Measurements from ENCODE around the gene CC2D2B.
"Not testable (repeated sequence)": the region's sequence is repeated elsewhere in the genome, so short reads cannot be mapped to it uniquely, and the experiment has no call there.

Gene CC2D2B

GRCh38 chr10:95874783-95875182 is 33.0 kb upstream of the CC2D2B start:
- not testable (repeated sequence) for H3K4me3 ChIP-seq (ENCODE audit: low read length)

DNA sequence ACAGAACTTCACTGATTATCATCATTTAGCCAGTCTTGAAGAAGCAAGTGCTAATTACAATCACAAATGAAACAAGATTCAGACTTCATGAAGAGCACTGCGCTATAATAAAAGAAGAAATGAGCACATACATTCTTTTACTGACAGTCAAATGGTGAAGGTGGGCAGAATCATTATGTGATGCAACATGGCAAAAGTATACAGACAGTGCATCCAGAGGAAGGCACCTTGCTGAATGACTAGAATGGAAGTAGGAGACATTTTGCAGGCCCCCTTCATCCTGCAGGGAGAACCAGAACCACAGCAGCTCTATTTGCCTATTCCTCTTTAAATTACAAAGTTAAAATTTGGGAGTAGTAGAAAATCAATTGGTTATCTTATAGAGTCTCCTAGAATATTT is 31.0 kb upstream of the CC2D2B start:
- no peak for DNase-seq (ENCODE audit: low read depth)
- Histone ChIP-seq H3K4me3 (ENCODE audit: low read length) (no peak overlapping the region), H3K4me1 (ENCODE audit: control insufficient read depth, insufficient read depth, low read length) (peaks cover 11% of the 10 kb centered on the region), H3K36me3 (ENCODE audit: control insufficient read depth, insufficient read depth, low read length, severe bottlenecking) (peaks cover 25% of the 10 kb centered on the region), H3K9me3 (ENCODE audit: control insufficient read depth, low read length) (no peaks in the 10 kb centered on the region), H3K9ac (ENCODE audit: low read length) (no peak overlapping the region), H3K27me3 (replicated peaks; ENCODE audit: control insufficient read depth, insufficient read depth, low read length) (no peaks in the 10 kb centered on the region)

More at GRCh38 chr10:95874783-95875182, 33.0 kb upstream of the CC2D2B start:
- peaks cover 29% of the 10 kb centered on the region for H3K36me3 ChIP-seq (ENCODE audit: control insufficient read depth, insufficient read depth, low read length, severe bottlenecking)
- not testable (repeated sequence) for H3K9ac ChIP-seq (ENCODE audit: low read length); DNase-seq (ENCODE audit: low read depth); H3K27me3 ChIP-seq (replicated peaks; ENCODE audit: control insufficient read depth, insufficient read depth, low read length); H3K4me1 ChIP-seq (ENCODE audit: control insufficient read depth, insufficient read depth, low read length); H3K9me3 ChIP-seq (ENCODE audit: control insufficient read depth, low read length)

- peaks cover 18% of the 10 kb centered on the region for H3K36me3 ChIP-seq (ENCODE audit: control insufficient read depth, insufficient read depth, low read length, severe bottlenecking)
- no peaks in the 10 kb centered on the region for H3K9me3 ChIP-seq (ENCODE audit: control insufficient read depth, low read length)
- no peaks in the 10 kb centered on the region for H3K27me3 ChIP-seq (replicated peaks; ENCODE audit: control insufficient read depth, insufficient read depth, low read length)
- H3K9ac ChIP-seq (ENCODE audit: low read length) = no peak overlapping the region
- no peak overlapping the region for H3K4me3 ChIP-seq (ENCODE audit: low read length)
- DNase-seq (ENCODE audit: low read depth) = no peak
- peaks cover 11% of the 10 kb centered on the region for H3K4me1 ChIP-seq (ENCODE audit: control insufficient read depth, insufficient read depth, low read length)
Measured at GRCh38 chr10:95877881-95878280, 29.9 kb upstream of the CC2D2B start.

DNA sequence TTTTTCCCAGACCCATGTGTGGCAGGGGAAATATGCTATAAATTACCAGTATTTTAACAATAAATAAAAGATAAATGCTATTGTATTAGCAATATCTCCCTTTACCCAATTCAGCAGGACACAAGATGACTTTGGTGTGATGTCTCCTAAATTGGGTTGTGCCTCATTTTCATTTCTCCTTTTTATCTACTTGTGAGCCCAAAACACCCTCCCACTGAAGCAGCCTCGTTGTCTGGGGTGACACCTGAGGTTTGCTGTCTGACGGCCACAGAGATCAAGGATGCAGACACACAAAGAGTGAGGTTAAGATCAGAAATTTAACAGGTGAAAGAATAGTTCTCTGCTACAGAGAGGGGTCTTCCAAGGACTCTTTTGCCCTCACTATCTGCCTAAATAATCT is 27.1 kb upstream of the CC2D2B start:
- H3K9me3 ChIP-seq (ENCODE audit: control insufficient read depth, low read length) = no peaks in the 10 kb centered on the region
- H3K4me3 ChIP-seq (ENCODE audit: low read length) = no peak overlapping the region
- peaks cover 14% of the 10 kb centered on the region for H3K36me3 ChIP-seq (ENCODE audit: control insufficient read depth, insufficient read depth, low read length, severe bottlenecking)
- no peak overlapping the region for H3K9ac ChIP-seq (ENCODE audit: low read length)
- peaks cover 11% of the 10 kb centered on the region for H3K4me1 ChIP-seq (ENCODE audit: control insufficient read depth, insufficient read depth, low read length)
- H3K27me3 ChIP-seq (replicated peaks; ENCODE audit: control insufficient read depth, insufficient read depth, low read length) = no peaks in the 10 kb centered on the region
- no peak for DNase-seq (ENCODE audit: low read depth)

GRCh38 chr10:95881316-95881715 is 26.5 kb upstream of the CC2D2B start:
- peak; percentile 34 for DNase-seq (ENCODE audit: low read depth)
- H3K36me3 ChIP-seq (ENCODE audit: control insufficient read depth, insufficient read depth, low read length, severe bottlenecking) = peaks cover 8% of the 10 kb centered on the region
- H3K27me3 ChIP-seq (replicated peaks; ENCODE audit: control insufficient read depth, insufficient read depth, low read length) = no peaks in the 10 kb centered on the region
- H3K4me1 ChIP-seq (ENCODE audit: control insufficient read depth, insufficient read depth, low read length) = peaks cover 11% of the 10 kb centered on the region
- no peaks in the 10 kb centered on the region for H3K9me3 ChIP-seq (ENCODE audit: control insufficient read depth, low read length)
- H3K9ac ChIP-seq (ENCODE audit: low read length) = peak overlapping the region; percentile 36
- H3K4me3 ChIP-seq (ENCODE audit: low read length) = no peak overlapping the region

DNA sequence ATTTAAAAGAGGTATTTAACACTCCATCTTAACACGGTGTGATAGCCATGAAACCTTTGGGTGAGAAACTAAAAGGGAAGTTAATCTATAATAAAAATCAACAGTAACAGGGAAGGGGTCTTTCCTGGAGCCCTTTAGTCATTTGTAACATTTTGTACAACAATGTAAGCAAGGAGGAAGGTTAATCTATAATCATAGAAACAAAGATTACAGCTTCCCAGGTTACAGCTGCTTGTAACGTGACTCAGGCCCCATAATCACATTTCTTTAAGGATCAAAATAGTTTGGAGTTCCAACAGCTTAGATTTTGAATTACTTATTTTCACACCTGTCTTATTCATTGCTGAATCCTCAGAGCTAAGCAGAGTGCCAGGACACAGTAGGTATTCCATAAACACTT is 17.9 kb upstream of the CC2D2B start:
- H3K27me3 ChIP-seq (replicated peaks; ENCODE audit: control insufficient read depth, insufficient read depth, low read length) = no peaks in the 10 kb centered on the region
- H3K4me1 ChIP-seq (ENCODE audit: control insufficient read depth, insufficient read depth, low read length) = no peaks in the 10 kb centered on the region
- H3K36me3 ChIP-seq (ENCODE audit: control insufficient read depth, insufficient read depth, low read length, severe bottlenecking) = peaks cover 27% of the 10 kb centered on the region
- no peak for DNase-seq (ENCODE audit: low read depth)
- H3K9me3 ChIP-seq (ENCODE audit: control insufficient read depth, low read length) = no peaks in the 10 kb centered on the region
- no peak overlapping the region for H3K9ac ChIP-seq (ENCODE audit: low read length)
- no peak overlapping the region for H3K4me3 ChIP-seq (ENCODE audit: low read length)

DNA sequence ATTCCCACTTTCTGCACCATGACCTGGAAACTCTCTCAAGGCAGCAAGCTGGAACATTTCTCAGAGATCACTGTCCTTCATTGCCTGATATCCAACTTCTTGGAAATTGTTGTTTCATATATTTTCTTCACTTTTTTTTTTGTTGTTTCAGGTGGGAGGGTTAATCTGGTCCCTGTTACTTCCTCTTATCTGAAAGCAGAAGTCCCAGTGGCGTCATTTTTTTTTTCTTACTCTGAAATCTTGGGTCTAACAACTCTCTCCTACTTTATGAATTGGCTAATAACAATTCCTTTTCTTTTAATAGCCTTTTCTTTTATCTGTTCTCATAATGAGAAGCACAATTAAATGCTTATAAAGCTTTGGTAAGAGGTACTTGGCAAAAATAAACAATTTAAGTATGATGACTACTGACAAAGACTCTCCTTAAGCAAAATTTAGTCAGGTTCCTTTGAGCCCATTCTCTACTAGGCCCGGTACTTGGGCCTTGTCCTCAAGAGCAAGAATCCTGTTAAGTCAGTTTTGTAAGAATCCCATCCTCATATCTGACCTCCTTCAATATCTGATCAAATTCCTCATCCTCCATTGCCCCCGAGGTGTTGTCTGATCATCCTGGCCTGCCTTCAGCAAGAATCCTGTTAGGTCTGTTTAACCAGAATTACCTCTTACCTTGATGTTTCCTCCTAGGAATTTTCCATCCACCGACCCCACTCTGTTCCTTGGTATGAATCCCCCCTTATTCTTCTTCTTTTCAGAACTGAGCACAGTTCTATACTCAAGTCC is 11.5 kb upstream of the CC2D2B start:
- Histone ChIP-seq H3K36me3 (ENCODE audit: control insufficient read depth, insufficient read depth, low read length, severe bottlenecking) (peaks cover 37% of the 10 kb centered on the region), H3K9me3 (ENCODE audit: control insufficient read depth, low read length) (no peaks in the 10 kb centered on the region), H3K4me3 (ENCODE audit: low read length) (no peak overlapping the region), H3K27me3 (replicated peaks; ENCODE audit: control insufficient read depth, insufficient read depth, low read length) (no peaks in the 10 kb centered on the region), H3K9ac (ENCODE audit: low read length) (no peak overlapping the region), H3K4me1 (ENCODE audit: control insufficient read depth, insufficient read depth, low read length) (no peaks in the 10 kb centered on the region)
- no peak for DNase-seq (ENCODE audit: low read depth)

DNA sequence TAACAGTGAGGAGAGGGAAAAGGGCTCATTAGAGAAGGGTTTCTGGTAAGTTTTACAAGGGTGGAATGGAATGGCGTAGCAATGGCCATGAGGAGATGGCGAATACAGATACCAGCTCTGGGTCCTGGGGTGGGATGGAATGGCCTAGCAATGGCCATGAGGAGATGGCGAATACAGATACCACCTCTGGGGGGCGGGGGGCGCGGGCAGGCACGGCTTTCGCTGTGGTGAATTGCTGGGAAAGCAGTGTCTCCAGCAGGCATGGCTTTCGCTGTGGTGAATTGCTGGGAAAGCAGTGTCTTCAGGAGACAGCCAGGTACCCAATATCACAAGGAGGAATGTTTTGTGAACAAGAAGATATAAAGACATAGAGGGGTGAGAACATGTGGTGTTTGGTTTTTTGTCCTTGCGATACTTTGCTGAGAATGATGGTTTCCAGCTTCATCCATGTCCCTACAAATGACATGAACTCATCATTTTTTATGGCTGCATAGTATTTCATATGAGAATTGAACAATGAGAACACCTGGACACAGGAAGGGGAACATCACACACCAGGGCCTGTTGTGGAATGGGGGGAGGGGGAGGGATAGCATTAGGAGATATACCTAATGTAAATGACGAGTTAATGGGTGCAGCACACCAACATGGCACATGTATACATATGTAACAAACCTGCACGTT is 1.7 kb upstream of the CC2D2B start:
- H3K9me3 ChIP-seq (ENCODE audit: control insufficient read depth, low read length); DNase-seq (ENCODE audit: low read depth); H3K27me3 ChIP-seq (replicated peaks; ENCODE audit: control insufficient read depth, insufficient read depth, low read length); H3K4me3 ChIP-seq (ENCODE audit: low read length); H3K4me1 ChIP-seq (ENCODE audit: control insufficient read depth, insufficient read depth, low read length); H3K9ac ChIP-seq (ENCODE audit: low read length): not testable (repeated sequence)
- H3K36me3 ChIP-seq (ENCODE audit: control insufficient read depth, insufficient read depth, low read length, severe bottlenecking) = peaks cover 11% of the 10 kb centered on the region

DNA sequence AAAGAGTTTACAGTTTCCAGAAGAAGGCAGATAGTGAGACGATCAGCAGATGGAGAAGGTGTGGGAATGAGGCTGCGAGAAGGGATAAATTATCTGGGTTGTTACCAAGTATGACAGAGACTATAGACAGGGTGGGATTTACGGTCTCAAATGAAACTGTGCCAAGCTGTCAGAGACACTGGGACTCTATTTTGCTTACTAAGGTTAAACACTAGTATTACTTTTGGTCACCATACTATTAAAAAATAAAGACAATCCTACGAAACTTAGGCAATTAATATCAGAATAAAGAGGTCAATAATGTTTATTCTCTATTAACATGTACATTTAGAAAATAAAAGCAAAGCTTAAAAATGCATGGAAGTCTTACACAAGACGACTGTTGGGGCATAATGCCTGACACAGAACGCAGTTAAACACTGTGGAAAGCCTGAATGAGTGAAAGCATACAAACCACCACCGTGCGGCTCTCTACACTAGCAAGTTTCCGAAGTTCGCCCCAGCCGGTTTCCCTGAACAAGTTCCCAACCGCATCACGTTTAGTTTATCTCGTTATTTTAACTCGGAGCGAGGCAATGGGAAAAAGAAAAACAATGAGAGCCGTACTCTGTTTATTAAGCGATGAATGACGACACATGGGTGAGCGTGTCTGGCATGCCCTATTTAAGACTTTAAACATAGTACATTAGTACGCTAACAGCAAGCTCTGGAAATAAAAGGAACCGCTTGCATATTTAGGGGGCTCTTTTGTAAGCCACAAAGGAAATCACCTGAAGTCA is 909 bp upstream of the CC2D2B start:
- Histone ChIP-seq H3K36me3 (ENCODE audit: control insufficient read depth, insufficient read depth, low read length, severe bottlenecking) (peaks cover 11% of the 10 kb centered on the region), H3K4me3 (ENCODE audit: low read length) (peak overlapping the region; percentile 89), H3K4me1 (ENCODE audit: control insufficient read depth, insufficient read depth, low read length) (peaks cover 6% of the 10 kb centered on the region), H3K9me3 (ENCODE audit: control insufficient read depth, low read length) (no peaks in the 10 kb centered on the region), H3K27me3 (replicated peaks; ENCODE audit: control insufficient read depth, insufficient read depth, low read length) (no peaks in the 10 kb centered on the region), H3K9ac (ENCODE audit: low read length) (peak overlapping the region; percentile 91)
- DNase-seq (ENCODE audit: low read depth) = peak; percentile 81

GRCh38 chr10:95908450-95908849 is 675 bp downstream of the CC2D2B start:
- no peak for DNase-seq (ENCODE audit: low read depth)
- H3K4me1 ChIP-seq (ENCODE audit: control insufficient read depth, insufficient read depth, low read length) = peaks cover 6% of the 10 kb centered on the region
- peak overlapping the region; percentile 89 for H3K4me3 ChIP-seq (ENCODE audit: low read length)
- H3K9me3 ChIP-seq (ENCODE audit: control insufficient read depth, low read length) = no peaks in the 10 kb centered on the region
- H3K27me3 ChIP-seq (replicated peaks; ENCODE audit: control insufficient read depth, insufficient read depth, low read length) = no peaks in the 10 kb centered on the region
- peak overlapping the region; percentile 91 for H3K9ac ChIP-seq (ENCODE audit: low read length)
- peaks cover 3% of the 10 kb centered on the region for H3K36me3 ChIP-seq (ENCODE audit: control insufficient read depth, insufficient read depth, low read length, severe bottlenecking)

- H3K4me1 ChIP-seq (ENCODE audit: control insufficient read depth, insufficient read depth, low read length) = peaks cover 6% of the 10 kb centered on the region
- H3K4me3 ChIP-seq (ENCODE audit: low read length) = no peak overlapping the region
- no peaks in the 10 kb centered on the region for H3K27me3 ChIP-seq (replicated peaks; ENCODE audit: control insufficient read depth, insufficient read depth, low read length)
- no peak overlapping the region for H3K9ac ChIP-seq (ENCODE audit: low read length)
- H3K9me3 ChIP-seq (ENCODE audit: control insufficient read depth, low read length) = no peaks in the 10 kb centered on the region
- no peaks in the 10 kb centered on the region for H3K36me3 ChIP-seq (ENCODE audit: control insufficient read depth, insufficient read depth, low read length, severe bottlenecking)
- no peak for DNase-seq (ENCODE audit: low read depth)
Measured at GRCh38 chr10:95909561-95909960, 1.8 kb downstream of the CC2D2B start.
